GM12874 (cell line): ENCODE measurements around the gene COL18A1.

Source experiments
- TF ChIP-seq, protein P1 (sequence below): IDR thresholded peaks from 2 replicates; pipeline ENCODE4 v1.5.1; 2011; ENCODE audit warnings: low read depth, mild to moderate bottlenecking, control low read depth, low read length, moderate library complexity; ENCODE audit not compliant: insufficient read depth

The COL18A1 gene

DNA sequence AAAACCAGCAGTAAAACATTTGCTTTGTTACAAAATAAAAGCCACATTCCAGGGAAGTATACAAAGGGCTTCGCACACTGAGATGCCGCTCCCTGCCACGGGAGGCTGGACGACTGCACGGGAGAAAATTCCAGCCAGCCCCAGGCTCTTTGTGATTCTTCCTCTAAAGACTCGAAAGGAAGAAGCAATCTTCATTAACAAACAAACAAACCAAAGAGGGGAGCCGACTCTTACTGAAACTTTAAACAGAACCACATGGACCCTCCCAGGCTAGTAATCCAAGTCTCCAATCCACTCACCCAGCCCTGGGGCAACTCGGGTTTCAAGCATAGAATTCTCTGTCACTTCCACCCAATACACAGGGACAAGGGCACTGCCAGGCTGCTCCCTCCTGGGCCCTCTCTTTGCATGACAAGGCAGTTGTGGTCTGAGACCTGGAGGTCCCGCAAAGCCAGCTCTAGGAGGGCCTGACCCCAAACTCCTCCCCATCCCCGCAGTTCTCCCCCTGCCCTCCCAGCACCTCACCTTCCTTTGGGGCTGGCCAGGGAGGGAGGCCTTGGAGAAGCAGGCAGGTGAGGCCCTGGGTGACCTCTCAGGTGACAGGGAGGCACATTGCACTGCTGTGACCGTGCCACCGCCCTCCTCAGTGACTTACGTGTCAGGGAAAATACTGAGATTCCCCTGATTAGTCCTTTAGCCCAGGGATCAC is 26.6 kb upstream of the COL18A1 start:
- TF ChIP-seq, protein P1, sequence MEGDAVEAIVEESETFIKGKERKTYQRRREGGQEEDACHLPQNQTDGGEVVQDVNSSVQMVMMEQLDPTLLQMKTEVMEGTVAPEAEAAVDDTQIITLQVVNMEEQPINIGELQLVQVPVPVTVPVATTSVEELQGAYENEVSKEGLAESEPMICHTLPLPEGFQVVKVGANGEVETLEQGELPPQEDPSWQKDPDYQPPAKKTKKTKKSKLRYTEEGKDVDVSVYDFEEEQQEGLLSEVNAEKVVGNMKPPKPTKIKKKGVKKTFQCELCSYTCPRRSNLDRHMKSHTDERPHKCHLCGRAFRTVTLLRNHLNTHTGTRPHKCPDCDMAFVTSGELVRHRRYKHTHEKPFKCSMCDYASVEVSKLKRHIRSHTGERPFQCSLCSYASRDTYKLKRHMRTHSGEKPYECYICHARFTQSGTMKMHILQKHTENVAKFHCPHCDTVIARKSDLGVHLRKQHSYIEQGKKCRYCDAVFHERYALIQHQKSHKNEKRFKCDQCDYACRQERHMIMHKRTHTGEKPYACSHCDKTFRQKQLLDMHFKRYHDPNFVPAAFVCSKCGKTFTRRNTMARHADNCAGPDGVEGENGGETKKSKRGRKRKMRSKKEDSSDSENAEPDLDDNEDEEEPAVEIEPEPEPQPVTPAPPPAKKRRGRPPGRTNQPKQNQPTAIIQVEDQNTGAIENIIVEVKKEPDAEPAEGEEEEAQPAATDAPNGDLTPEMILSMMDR = no peak

GRCh38 chr21:45379171-45379900 is 25.6 kb upstream of the COL18A1 start:
- TF ChIP-seq, protein P1 = no peak

- TF ChIP-seq, protein P1 = no peak
Observed at GRCh38 chr21:45379901-45380330, 25.0 kb upstream of the COL18A1 start.

GRCh38 chr21:45380566-45380965 is 24.4 kb upstream of the COL18A1 start:
- TF ChIP-seq, protein P1 = no peak

- TF ChIP-seq, protein P1 = no peak
Observed at GRCh38 chr21:45381036-45381787, 23.8 kb upstream of the COL18A1 start.

DNA sequence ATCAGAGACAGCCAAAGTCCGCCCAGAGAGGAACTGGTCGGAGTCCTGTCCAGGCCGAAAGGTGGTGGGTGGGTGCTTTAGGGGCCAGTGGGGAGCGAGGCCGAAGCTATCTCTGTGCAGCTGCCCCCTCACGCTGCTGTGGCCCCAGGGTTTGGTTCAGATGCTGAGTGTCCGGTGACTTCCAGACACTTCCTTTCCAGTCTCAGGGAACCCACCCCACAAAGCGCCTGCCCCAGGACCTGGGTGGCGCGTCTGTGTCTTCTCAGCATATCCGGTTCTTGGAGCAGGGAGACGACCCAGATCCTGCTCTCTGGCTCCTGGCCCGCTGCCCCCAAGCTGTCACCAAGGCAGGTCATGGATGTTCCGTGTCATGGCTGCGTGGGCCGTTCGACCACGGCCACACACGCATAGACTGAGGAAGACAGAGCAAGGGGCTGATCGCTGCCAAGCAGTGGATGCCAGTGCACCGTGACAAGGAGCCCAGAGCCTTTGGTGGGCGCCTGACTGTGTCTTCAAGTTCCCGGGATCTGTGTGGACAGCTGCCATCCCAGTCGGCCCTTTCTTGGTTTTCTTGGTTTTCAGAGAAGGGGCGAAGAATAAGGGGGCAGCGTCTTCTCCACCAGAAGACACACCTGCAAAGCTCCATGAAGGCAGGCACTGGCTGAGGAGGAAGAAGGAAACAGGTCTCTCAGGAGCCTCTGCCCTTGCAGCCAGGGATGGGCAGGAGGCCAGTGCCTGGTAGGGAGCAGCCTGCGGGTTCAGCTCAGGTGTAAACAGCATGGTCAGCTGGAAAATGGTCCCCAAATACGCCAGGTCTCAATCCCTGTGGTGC is 22.9 kb upstream of the COL18A1 start:
- TF ChIP-seq, protein P1 = no peak
